ENCODE measurements around the gene TBX10. TPM values are rescaled to one million over a fixed set of nuclear protein-coding genes. Genes with fewer than 3 reads are reported as not detected.

Gene TBX10
- total RNA-seq, 1 donor from 2014 or later, result not detected

- Histone ChIP-seq H3K4me3 (no peak overlapping the region), H3K4me1 (peaks cover 33% of the 10 kb centered on the region), H3K27me3 (ENCODE audit: low read depth) (no peaks in the 10 kb centered on the region), H3K36me3 (peaks cover 48% of the 10 kb centered on the region), H3K27ac (no peak overlapping the region), H3K9me3 (no peaks in the 10 kb centered on the region)
- TF ChIP-seq CTCF (IDR thresholded peaks at IDR 0.05), result no peak
- ATAC-seq, result no peak
- no peak for DNase-seq
- intact Hi-C loops (cut with DNase I), result no loop called here
Observed at GRCh38 chr11:67610302-67610868, 29.2 kb downstream of the TBX10 start.

GRCh38 chr11:67609316-67609715, 30.2 kb downstream of the TBX10 start:
- no peak overlapping the region for H3K4me3 ChIP-seq
- no peaks in the 10 kb centered on the region for H3K27me3 ChIP-seq (ENCODE audit: low read depth)
- peaks cover 28% of the 10 kb centered on the region for H3K4me1 ChIP-seq
- no peak overlapping the region for H3K27ac ChIP-seq
- TF ChIP-seq CTCF (IDR thresholded peaks at IDR 0.05), result no peak
- no peak for DNase-seq
- no peak for ATAC-seq
- intact Hi-C loops (cut with DNase I), result no loop called here
- peaks cover 48% of the 10 kb centered on the region for H3K36me3 ChIP-seq
- H3K9me3 ChIP-seq, result no peaks in the 10 kb centered on the region

- ATAC-seq (no peak), DNase-seq (no peak)
- Histone ChIP-seq H3K4me1 (peaks cover 20% of the 10 kb centered on the region), H3K27ac (no peak overlapping the region), H3K27me3 (ENCODE audit: low read depth) (no peaks in the 10 kb centered on the region), H3K9me3 (no peaks in the 10 kb centered on the region), H3K36me3 (peaks cover 48% of the 10 kb centered on the region), H3K4me3 (no peak overlapping the region)
- TF ChIP-seq CTCF (IDR thresholded peaks at IDR 0.05), result no peak
- intact Hi-C loops (cut with DNase I), result no loop called here
Observed at GRCh38 chr11:67608486-67608885, 31.1 kb downstream of the TBX10 start.

- H3K36me3 ChIP-seq, result peaks cover 41% of the 10 kb centered on the region
- no peak for DNase-seq
- ATAC-seq, result no peak
- H3K27me3 ChIP-seq (ENCODE audit: low read depth), result no peaks in the 10 kb centered on the region
- peak overlapping the region; percentile 99 for H3K4me3 ChIP-seq
- no peaks in the 10 kb centered on the region for H3K9me3 ChIP-seq
- TF ChIP-seq CTCF (IDR thresholded peaks at IDR 0.05), result no peak
- peaks cover 19% of the 10 kb centered on the region for H3K4me1 ChIP-seq
- peak overlapping the region; percentile 91 for H3K27ac ChIP-seq
- intact Hi-C loops (cut with DNase I), result no loop called here
Observed at GRCh38 chr11:67607507-67607906, 32.1 kb downstream of the TBX10 start.

- Histone ChIP-seq H3K4me3 (peak within 1 kb of the TSS; percentile 99), H3K27me3 (ENCODE audit: low read depth) (no peaks in the 10 kb centered on the region), H3K9me3 (no peaks in the 10 kb centered on the region), H3K4me1 (peaks cover 19% of the 10 kb centered on the region), H3K27ac (peak within 1 kb of the TSS; percentile 91), H3K36me3 (peaks cover 33% of the 10 kb centered on the region)
- peak; percentile 98 to 99 for ATAC-seq
- TF ChIP-seq CTCF (IDR thresholded peaks at IDR 0.05), result peak; percentile 71
- peak; percentile 98 for DNase-seq
- intact Hi-C loops (cut with DNase I), result no loop called here
Observed at GRCh38 chr11:67606492-67607295, 32.9 kb downstream of the TBX10 start, which contains the start of gene NDUFV1. TSS of gene NDUFV1 (plus strand) at chr11:67606936. CDS start at chr11:67607005, 69 bp downstream.

Measured in lower lobe of right lung (tissue), 2 donors.